Spinal cord (tissue), 10 donors: ENCODE results near the gene AGAP9. TPM values are rescaled to one million over a fixed set of nuclear protein-coding genes. Genes with fewer than 3 reads are reported as not detected.
"Not testable (repeated sequence)": the region's sequence is repeated elsewhere in the genome, so short reads cannot be mapped to it uniquely, and the experiment has no call there.

ENCODE experiments used
- DNase-seq, 6 donors: peaks; one replicate each; pipeline versions ENCODE4 v3.0.0 to v3.0.0-alpha.2; 2013 to 2015; ENCODE audit warnings: low spot score in 6 of 6, low read depth in 4 of 6
- H3K27ac ChIP-seq: one replicate; pipeline ENCODE4 v1.5.1; 2013; ENCODE audit warnings: low read depth, low read length, control low read depth
- H3K27me3 ChIP-seq: one replicate; pipeline ENCODE4 v1.6.1; 2013; ENCODE audit warnings: low read length; ENCODE audit not compliant: control insufficient read depth, insufficient read depth
- H3K36me3 ChIP-seq: one replicate; pipeline ENCODE4 v1.6.1; 2013; ENCODE audit warnings: low read length; ENCODE audit not compliant: control insufficient read depth, insufficient read depth
- H3K4me1 ChIP-seq: one replicate; pipeline ENCODE4 v1.6.1; 2013; ENCODE audit warnings: low read length; ENCODE audit not compliant: control insufficient read depth, insufficient read depth
- H3K4me3 ChIP-seq: one replicate; pipeline ENCODE4 v1.5.1; 2013; ENCODE audit warnings: low read depth, low read length, control low read depth
- H3K9me3 ChIP-seq: one replicate; pipeline ENCODE4 v1.6.1; 2013; ENCODE audit warnings: low read length; ENCODE audit not compliant: control insufficient read depth, insufficient read depth
- WGBS: methylation state at CpG from one replicate; pipeline ENCODE4 v1.1.5; 2013; ENCODE audit warnings: missing lambda C conversion rate; ENCODE audit not compliant: insufficient coverage; 5-methylcytosine and 5-hydroxymethylcytosine counted together
- long read RNA-seq, 4 donors: transcript quantifications; one replicate each; lab custom pipeline, GENCODE V29; 2026
- polyA plus RNA-seq, 2 donors: library from polyadenylated mRNA; unstranded; fragments of 120-200 nt; gene quantifications; one replicate each; pipeline ENCODE4 v1.2.1, GENCODE V29; 2013; ENCODE audit not compliant: insufficient read length in 2 of 2
- total RNA-seq, 2 donors: library from RNA; depleted of rRNA in 1 of 2; stranded (reverse); fragments of 120-200 nt in 1 of 2; fragments of >200 nt in 1 of 2; gene quantifications; one replicate each; pipeline versions ENCODE4 v1.2.3 to v1.2.4, GENCODE V29; 2013 to 2014
- donor health status: healthy.

Gene AGAP9
- 10 to 100 TPM in 1 of 2 donors, 1 to 10 TPM in 1; 1.7 to 13.8 TPM for total RNA-seq
- 10 to 100 TPM in 1 of 2 donors, 1 to 10 TPM in 1; 8.7 to 17.3 TPM for polyA plus RNA-seq
- long read RNA-seq, donor 1: 0 reads
- long read RNA-seq, donor 2: 0 reads
- long read RNA-seq, donor 3: 0 reads
- long read RNA-seq, donor 4, partial matches to known transcripts: 0 of 1 reads
- long read RNA-seq, donor 4, other reads (novel, unspliced or antisense): 0 of 1 reads

DNA sequence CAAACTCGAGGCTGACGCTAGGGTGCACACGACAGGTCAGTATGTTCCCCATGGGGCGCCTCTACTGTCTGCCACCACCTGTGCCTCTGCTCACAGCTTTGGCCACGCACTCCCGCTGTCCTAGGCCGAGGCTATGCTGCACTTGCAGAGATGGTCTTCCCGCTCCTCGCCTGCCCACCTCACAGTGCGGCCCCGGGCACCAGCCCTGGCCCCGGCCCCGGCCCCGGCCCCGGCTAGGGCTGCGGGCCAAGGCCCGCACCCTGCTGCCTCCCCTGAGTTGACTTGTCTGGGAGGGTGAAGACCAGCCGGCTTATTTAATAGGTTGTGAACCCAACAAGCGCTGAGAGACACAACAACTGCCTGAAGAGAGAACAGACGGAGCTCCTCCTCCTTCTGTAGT is at the start of gene AGAP9:
Gene AGAP9 (minus strand): TSS at position 164 of the 400 bp plus-strand sequence. CDS start 112 bp downstream, at position 52.
- H3K27me3 ChIP-seq, H3K27ac ChIP-seq, H3K4me1 ChIP-seq, H3K9me3 ChIP-seq, H3K4me3 ChIP-seq, DNase-seq, H3K36me3 ChIP-seq: not testable (repeated sequence)
- no CpG with 5 or more reads among the region's 20 CpGs for WGBS

DNA sequence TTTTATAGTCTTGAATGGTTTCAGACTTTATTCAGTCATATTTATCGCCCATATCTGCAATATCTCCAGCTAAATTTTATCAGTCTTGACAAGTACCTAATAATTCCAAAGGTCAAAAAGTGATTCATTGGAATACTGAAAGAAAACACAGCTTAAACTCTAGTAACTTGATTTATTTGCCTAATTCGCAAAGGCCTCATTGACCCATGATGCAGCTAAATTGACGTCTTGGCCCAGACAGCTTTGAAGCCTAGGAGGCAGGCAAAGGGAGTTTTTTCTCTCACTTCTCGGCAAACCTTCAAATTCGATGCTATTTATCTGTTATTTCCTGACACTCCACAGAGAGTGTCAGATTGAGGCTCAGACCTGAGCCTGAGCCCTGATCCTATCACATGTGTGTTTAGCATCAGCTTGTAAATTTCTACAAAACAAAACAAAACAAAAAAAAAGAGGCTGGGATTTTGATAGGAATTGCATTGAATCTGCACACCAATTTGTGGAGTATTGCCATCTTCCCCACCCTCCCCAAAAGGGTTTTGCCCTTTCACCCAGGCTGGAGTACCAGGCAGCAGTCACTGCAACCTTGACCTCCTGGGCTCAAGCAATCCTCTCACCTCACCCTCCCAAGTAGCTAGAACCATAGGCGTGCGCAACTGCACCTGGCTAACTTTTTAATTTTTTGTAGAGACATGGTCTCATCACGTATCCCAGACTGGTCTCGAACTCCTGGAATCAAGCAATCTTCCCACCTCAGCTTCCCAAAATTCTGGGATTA is 47.9 kb upstream of the AGAP9 start:
- not testable (repeated sequence) for H3K9me3 ChIP-seq, H3K27me3 ChIP-seq, H3K36me3 ChIP-seq, H3K4me3 ChIP-seq, H3K27ac ChIP-seq, H3K4me1 ChIP-seq, DNase-seq
- WGBS: no CpG with 5 or more reads among the region's 9 CpGs

DNA sequence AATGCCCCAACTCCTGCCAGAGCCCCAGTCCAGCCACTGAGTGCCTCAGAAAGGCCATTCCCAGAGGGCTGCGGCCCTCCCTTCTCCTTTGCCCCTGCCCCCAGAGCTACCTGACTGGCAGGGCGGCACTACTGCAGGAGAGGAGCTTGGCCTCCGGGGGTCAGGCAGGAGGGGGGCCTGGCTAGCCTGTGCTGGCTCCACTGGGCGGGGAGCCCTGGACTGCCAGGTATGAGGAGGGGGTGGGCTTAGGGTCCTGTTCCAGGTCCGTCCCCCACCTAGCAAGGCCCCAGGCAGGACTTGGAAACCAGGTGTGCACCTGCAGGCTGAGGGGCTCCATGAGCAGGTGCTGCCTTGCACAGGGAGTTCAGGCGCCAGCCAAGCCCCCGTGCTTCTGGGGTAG is 43.3 kb upstream of the AGAP9 start:
- H3K4me1 ChIP-seq, H3K27ac ChIP-seq: not testable (repeated sequence)
- WGBS: no CpG with 5 or more reads among the region's 7 CpGs

GRCh38 chr10:47566108-47566699 is 42.8 kb upstream of the AGAP9 start:
- H3K9me3 ChIP-seq, H3K4me3 ChIP-seq, H3K27ac ChIP-seq, H3K27me3 ChIP-seq, DNase-seq, H3K4me1 ChIP-seq, H3K36me3 ChIP-seq: not testable (repeated sequence)
- WGBS: 100% methylated on average over 1 of the region's 18 CpGs

More for the DNA sequence above, 43.3 kb upstream of the AGAP9 start:
- H3K36me3 ChIP-seq, DNase-seq, H3K9me3 ChIP-seq, H3K4me3 ChIP-seq, H3K27me3 ChIP-seq: not testable (repeated sequence)

- H3K27ac ChIP-seq, H3K4me3 ChIP-seq, DNase-seq, H3K36me3 ChIP-seq, H3K9me3 ChIP-seq, H3K27me3 ChIP-seq, H3K4me1 ChIP-seq: not testable (repeated sequence)
- 77% methylated on average over 37 of the region's 47 CpGs for WGBS
Observed at GRCh38 chr10:47565517-47565920, 42.1 kb upstream of the AGAP9 start.

GRCh38 chr10:47564953-47565352 is 41.5 kb upstream of the AGAP9 start:
- H3K4me1 ChIP-seq, H3K27me3 ChIP-seq, H3K9me3 ChIP-seq, H3K36me3 ChIP-seq, DNase-seq, H3K4me3 ChIP-seq, H3K27ac ChIP-seq: not testable (repeated sequence)
- 87% methylated on average over 3 of the region's 27 CpGs for WGBS

GRCh38 chr10:47564318-47564717 is 40.9 kb upstream of the AGAP9 start:
- H3K27me3 ChIP-seq, DNase-seq, H3K4me3 ChIP-seq, H3K4me1 ChIP-seq, H3K9me3 ChIP-seq, H3K36me3 ChIP-seq, H3K27ac ChIP-seq: not testable (repeated sequence)
- 91% methylated on average over 6 of the region's 16 CpGs for WGBS

DNA sequence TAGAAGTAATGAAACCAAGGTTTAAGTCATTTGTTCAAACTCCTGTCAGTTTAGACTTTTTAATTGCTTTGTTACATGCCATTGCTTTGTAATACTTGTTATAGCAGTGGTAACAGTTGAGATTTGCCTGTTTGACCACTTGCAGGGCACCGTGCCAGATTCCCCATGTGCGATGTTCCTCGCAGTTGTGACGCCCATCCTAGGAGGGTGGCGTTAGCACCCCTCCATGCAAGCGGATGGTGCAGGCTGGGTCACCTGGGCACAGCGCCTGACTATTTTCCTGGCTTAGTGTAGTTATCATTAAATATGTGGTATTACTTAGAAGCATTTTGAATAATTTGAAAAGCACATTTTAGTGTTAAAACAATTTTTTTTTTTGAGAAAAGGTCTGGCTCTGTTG is 37.0 kb upstream of the AGAP9 start:
- DNase-seq, H3K4me3 ChIP-seq, H3K27me3 ChIP-seq, H3K9me3 ChIP-seq, H3K4me1 ChIP-seq, H3K27ac ChIP-seq, H3K36me3 ChIP-seq: not testable (repeated sequence)
- WGBS: 42% methylated on average over 6 of the region's 7 CpGs

- WGBS: no CpG with 5 or more reads among the region's 1 CpG
- H3K4me3 ChIP-seq, H3K27ac ChIP-seq, DNase-seq, H3K9me3 ChIP-seq, H3K4me1 ChIP-seq, H3K27me3 ChIP-seq, H3K36me3 ChIP-seq: not testable (repeated sequence)
Observed at GRCh38 chr10:47559718-47560308, 36.4 kb upstream of the AGAP9 start.
